GM18519 (cell line): ENCODE measurements around the gene DSCAM.
"Not testable (repeated sequence)": the region's sequence is repeated elsewhere in the genome, so short reads cannot be mapped to it uniquely, and the experiment has no call there.

Source experiments
- ATAC-seq: cut with Tn5 transposase; IDR thresholded peaks from one replicate; pipeline ENCODE4 v1.9.1; 2021; ENCODE audit warnings: mild to moderate bottlenecking, moderate library complexity; ENCODE audit not compliant: unreplicated experiment, low FRiP score

DSCAM gene

DNA sequence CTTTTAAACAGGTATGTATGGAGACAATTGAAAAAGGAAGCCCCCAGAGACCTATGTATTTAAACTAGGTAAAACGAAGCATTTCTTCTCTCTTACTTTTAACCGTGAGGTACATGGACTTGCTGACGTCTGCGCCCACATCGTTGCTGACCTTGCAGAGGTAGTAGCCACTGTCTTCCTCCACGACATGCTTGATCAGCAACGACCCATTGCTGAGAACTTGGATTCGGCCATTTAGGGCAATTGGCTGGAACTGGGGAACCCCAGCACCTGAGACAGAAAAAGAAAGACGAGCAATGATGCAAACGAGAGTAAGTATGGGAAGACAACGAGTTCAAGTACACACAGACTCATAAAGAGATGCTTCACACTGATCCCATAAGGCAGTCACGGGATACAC, 571.0 kb downstream of the DSCAM start:
- no peak for ATAC-seq

DNA sequence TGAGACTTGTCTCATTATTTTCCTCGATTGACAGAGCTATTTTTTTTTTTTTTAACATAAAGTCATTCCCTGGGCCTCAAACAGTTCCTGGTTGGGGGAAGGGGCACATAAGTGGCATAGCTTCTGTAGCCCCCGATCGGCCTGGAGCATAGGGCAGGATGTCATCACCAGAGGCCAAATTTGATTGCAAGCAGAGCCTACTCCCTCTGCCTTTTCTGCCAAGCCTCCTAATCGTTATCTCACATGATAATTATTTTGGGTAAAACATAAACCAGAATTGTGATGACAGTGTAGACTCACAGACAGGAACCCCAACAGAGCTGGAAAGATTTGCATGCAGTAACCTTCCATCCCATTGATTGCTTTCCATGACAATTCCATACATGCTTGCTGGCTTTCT, 574.9 kb downstream of the DSCAM start:
- ATAC-seq, result no peak

DNA sequence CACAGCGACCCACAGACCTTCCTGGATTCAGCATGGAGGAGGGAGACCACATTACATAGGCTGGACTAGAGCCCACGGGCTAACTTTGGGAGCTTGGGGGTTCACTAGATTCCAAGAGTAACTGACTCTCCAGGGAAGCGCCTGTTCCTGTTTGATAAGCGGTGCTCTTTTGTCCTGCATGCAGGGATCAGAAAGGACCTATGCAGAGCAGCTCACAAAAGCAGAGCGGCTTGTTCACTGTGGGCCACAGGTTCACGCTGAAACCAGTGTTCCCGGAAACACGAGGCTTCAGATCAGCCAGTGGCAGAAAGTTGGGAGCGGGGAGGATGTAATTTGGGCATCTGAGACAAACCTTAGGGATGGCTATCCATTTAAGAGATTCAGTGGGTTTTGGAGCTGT, 575.8 kb downstream of the DSCAM start:
- ATAC-seq, result no peak

DNA sequence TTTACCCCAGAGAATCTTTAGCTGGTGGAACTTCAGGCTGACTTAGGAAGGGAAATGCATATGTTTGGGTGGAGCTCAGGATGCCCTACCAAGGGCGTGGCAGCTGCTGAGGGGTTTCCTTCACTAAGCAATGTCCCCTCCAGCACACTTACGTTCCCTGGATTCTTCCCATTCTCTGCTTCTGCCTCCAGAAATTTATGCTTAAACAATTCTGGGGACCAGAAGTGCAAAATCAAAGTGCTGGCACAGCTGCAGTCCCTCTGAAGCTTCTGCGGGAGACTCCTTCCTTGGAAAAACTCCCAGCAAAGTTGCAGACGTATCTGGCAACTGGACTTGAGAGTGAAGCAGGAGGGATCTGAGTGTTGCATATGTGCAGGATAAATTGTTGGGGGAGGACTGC, 576.9 kb downstream of the DSCAM start:
- ATAC-seq, result no peak

DNA sequence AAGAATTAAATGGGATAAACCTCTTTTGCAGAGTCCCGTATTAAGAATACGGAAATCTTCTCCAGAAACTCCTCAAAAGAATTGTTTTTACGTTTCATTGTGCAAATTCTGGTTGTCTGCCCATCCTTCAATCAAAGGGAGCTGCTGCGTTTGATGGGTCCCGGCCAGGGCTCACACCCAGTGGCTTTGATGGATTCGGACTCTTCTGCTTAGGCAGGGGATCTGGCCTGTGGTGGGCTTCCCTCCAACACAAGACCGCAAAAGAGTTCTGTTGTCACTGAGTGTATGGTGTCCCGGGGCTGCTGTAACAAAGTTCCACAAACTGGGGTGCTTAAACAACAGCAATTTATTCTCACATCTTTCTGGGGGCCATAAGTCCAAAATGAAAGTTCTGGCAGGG, 577.7 kb downstream of the DSCAM start:
- no peak for ATAC-seq

DNA sequence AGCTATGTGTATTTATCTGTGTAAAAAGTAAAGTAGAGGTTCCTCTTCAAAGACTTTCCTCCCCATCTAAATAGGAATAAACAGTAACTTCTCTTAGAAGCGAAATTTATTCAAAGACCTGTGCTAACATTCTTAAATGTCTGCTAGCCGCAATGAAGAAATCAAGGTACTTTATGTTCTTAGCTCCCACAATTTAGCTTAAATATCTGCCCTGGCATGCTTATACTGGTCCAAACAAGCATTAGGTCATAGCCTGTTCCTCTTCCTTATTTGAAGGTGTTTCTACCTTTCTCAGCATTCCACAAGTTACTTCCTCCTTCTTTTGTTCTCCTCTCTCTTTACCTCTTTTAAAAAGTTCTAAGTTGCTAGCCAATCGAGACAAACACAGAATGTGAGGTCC, 588.5 kb downstream of the DSCAM start:
- ATAC-seq, result not testable (repeated sequence)

DNA sequence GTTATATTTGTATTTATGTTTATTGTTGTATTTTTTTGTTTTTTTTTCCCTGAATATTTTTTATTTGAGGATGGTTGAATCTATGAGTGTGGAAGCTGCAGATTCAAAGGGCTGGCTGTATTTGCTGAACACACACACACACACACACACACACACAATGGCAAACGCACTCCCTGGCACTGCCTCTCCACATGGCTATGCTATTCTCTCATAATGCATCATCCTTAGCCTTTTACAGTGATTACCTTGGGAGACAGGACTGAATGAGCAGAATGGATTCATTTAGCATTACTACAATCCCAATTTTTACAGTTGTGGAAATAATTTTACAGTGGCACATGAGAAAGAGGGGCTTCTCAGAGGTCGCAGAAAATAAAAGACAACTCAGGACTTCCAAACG, 589.6 kb downstream of the DSCAM start:
- no peak for ATAC-seq

DNA sequence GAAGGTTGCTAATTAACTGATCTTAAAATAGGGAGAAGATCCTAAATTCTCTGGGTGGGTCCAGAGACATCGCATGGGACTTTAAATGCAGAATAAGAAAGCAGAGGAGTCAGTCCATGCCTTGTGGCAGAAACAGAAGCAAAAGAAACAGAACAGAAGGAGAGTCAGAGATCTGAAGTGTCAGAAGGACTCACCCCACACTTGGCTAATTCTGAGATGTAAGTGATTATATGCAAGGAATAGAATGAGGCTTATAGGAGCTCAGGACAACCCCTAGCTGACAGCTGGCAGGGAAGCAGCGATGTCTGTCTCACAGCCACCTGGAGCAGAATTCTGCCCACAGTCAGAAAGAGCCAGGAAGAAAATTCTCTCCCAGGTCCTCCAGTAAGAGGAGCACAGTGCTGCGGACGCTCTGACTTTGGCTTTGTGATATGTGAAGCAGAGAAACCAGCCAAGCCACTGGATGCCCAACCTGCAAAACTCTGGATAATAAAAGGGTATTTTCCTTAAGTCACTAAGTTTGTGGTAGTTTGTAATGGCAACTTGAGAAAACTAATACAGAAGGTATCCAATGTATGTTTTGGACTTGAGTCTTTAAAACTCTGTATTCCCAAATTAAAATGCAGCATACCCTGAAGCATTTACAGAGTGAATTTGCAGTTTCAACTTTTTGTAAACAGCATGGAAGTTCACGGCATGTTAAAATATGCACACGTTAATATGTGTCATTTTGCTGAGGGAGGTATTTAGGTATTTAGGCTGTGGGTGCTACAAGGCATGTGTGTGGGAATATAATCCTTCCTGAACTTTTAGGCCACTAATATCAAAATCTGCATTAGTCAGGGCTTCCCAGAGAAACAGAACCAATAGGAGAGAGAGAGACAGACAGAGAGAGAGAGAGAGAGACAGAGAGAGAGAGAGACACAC, 591.2 kb downstream of the DSCAM start:
- ATAC-seq, result no peak

DNA sequence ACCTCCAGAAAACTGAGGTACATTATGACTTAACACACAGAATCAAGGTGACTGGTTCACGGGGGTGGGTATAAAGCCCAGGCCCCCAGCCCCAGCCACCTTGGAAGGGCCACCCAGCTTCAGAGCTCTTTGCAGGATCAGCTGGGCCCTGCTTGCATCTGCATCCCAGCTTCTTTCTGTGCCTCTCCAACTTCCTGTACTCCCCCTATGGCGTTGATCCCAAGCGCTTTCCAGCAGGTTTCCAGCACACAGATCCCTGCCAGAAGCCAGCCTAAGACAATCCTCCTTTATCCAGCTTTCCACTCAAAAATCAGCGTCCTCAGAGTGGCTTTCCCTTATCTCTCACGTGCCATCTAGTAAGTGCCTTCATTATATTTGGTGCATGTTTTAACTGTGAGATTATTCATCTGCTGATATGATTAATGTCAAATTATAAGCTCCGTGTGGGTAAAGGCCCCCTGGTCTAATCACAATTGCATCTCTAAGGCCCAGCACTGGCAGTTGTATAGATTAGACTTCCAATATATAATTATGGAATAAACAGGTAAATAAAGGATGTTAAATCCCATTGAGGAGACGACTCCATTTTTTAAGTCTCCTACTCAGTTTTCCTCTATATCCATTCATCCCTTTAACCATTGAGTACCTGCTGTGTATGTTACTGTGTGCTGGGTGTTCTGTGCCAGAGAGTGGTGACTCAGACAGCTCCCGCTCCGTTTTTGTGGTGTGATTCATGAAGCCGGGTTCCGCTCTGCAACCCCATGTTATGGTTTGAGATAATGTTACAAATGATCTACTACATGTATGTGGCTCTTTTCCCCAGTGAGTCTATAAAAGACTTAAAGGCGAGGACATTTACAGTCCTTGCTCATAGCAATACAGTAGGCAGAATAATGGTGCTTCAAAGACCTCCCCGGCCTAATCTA, 592.2 kb downstream of the DSCAM start:
- ATAC-seq, result no peak

DNA sequence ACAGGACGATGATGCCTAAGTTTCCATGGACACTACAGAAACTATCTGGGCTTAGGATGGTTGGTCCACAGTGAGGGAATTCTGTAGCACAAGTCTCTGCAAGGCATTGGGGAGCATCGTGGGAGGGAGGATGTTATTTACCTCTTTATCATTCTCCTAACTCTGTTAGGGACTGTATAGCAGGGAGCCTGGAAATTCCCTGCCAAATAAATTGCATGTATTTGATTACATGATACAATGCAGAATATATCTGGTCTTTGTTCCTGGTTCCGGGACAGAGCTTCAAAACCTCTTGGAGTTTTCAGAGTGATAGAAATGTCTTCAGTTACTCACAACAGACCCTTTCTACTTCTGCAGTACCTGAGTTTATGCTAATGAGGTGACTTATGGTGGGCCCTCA, 593.8 kb downstream of the DSCAM start:
- ATAC-seq, result no peak

DNA sequence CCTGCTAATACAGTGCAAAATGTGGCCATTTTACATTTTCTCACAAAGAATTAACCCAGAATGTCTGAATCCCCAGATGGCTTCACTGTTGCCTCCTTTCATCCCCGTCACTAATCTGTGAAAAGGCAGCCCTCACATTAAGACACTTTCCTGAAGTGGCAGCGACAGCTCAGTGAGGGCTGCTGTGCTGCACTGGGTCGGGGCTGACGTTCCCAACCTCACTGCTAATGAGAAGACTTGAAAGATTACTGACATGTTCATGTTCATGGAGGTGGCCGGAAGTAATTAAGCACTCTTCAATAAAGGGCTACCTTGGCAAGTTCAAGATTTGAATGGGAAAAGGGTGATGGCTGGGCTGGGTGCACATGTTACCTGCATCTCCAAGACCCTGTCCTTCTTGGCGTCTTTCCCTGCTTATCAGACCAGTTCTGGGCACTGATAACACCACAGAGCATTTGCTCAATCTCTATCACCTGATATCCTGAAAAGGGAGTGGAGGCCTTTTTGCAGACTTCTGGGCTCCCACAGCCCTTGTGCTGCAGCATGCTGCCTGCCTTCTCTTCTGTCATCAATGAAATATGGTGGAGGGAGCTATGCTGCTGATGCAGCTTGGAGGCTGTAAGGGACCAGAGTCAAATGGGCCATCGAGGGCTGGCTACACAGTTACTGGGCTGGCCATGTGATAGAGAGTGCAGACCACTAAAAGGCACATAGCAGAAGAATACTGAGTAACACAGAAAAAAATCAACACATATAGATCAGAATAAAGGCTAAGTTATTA, 596.3 kb downstream of the DSCAM start:
- ATAC-seq, result no peak

DNA sequence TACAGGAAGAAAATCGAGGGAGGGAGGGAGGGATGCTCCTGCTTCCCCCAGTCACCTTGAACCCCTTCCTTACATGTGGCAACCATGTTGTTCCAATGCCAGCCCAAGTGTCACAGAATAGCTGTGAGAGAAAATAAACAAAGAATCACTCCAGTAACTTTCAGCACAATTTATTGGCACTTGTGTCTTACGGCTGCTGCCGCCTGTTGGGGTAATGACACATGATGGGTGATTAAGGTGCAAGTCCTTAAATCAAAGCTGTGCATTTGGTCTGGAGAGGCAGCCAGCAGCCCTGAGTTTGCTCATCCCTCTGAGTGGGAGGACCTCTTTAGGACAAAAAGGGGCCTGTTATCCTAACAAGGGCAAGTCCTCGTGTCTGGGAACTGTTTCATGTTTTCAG, 602.0 kb downstream of the DSCAM start:
- ATAC-seq, result no peak

DNA sequence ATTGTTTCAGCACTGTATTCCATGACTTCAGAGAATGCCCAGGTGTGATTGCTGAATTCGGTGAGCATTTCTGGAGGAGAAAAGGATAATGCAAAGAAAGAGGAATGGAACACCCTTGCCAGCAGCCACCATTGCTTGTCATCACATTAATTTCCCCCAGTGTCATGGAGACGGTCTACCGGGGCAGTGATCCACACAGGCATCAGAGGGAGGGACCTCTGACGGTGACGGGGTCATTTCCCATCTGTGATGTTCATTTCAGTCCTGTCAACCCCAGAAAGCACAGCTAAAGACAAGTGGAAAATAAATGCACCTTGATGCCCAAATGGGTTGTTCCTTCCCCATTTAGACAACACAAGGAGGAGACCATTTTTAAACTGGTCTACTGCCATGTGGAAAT, 603.3 kb downstream of the DSCAM start:
- ATAC-seq, result no peak

DNA sequence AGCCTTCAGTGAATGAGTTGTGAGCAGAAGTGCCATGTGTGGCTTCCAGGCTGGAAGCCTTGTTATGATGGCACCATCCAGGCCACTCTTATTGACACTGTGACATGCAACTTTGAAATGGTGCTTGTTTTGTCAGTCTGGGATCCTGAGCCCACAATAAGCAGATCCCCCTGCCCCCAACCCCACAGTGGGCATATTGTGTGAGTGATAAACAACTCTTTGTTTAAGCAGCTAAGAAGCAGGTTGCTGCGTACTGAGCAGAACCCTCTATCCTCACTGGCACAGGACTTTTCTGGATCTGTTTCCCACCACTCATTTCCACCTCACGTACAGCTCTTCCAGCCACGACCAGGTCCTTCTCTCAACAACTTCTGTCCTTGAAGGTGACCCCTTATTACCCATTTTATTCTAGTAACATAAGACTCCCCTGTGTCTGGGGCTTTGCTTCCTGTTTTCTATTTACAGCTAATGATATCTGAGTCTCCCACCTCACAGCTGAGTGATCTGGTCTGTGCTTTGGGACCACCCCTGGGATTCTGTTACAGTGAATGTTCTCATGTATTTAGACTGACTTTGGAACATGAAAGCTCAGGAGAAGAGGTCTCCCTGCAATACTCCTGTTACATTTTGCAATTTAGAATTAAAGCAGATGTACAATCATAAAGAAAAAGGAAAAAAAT, 604.2 kb downstream of the DSCAM start:
- ATAC-seq, result no peak

DNA sequence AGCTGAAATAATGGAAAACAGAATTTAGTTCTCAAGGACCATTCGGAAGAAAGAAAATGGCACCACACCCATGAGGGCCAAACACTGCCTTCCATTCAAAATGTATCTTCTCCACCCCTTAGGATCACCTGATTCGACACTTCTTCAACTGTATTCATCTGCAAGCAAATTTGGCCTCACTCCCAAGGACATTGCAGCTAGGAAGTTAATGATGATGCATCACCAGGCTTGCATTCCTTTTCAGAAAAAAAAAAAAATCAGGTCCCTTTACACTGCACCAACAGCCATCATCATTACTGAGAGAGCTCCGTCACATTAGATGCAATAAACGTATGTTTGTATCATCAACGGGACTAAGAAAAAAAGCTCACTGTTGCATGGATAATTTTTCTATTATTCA, 611.4 kb downstream of the DSCAM start:
- no peak for ATAC-seq

DNA sequence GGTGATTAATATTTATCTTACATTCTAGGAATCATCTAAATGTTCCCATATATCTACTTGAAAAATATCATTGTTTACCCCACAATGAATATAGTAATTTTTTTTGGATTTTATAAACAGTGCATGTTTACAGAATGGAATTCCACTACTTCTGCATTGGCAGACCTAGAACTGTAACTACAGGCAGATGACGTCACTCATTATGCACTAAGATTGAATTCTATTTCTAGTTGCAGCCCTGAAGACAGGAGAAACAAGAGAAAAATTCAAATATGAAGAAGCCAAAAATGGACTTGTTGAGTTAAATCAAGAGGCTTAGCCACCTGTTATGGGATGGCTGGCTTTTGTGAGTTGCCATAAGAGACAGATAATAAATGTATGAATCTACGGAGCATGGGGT, 615.0 kb downstream of the DSCAM start:
- no peak for ATAC-seq

DNA sequence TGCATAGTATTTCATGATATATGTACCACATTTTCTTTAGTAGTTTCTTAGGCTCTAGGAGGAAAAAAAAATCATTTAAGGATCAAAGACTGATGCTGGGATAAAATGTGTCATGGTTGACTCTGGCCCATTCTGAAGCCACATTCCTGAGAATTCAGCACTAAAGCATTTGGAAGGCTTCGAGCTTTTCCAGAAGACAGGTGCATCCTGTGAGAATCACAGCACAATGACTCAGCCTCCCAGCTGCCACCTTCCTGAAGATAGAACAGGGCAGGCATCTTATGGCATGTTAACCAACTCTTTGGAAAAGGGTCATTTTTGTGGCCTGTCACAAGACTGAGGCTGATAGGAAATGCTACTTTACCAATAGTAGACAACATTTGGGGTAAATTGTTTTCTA, 619.9 kb downstream of the DSCAM start:
- ATAC-seq, result no peak

DNA sequence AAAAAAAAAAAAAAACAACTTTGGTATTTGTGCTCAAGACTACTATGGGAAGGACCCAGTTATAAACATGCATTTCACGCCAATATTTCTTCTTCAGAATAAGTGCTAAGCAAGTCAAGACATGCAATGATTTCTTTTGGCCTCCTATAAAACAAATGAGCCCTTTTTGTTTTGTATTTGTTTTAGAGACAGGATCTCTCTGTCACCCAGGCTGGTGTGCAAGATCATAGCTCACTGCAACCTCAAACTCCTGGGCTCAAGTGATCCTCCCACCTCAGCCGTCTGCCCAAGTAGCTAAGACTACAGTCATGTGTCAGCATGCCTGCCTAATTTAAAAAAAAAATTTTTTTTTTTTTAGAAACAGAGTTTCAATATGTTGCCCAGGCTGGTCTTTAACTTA, 631.0 kb downstream of the DSCAM start:
- no peak for ATAC-seq

DNA sequence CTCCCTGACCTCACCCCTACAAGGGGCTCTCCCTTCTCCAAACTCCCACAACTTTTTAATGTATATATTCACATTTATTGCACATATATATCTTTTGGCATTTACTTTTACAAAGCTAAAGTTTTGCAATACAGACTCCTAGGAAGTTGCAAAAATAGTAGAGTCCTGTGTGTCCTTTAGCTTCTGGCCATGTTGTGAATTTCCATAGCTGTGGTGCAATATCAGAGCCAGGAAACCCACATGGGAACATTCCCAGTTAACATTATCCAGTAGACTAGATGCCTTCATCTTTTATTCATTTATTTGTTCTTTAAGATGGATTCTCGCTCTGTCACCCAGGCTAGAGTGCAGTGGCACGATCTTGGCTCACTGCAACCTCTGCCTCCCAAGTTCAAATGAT, 636.7 kb downstream of the DSCAM start:
- ATAC-seq, result no peak

DNA sequence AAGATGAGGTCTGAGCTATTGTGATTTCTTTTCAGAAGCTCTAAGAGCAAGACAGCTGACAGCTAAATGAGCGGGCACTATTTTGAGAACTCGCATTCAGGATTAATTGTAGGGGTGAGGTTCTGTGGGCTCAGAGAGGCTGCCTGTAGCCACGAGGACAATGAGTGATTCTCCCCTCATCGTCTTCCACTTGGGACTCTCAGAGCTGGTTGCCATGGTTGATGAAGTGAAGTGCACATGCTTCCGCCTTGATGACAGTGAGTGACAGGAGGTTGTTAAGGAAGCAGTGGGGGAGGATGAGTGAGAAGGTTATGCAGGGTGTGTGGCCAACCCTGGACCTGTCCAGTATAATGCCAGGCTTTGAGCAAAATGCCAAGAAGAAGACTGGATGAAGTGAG, 638.0 kb downstream of the DSCAM start:
- no peak for ATAC-seq
